GM19372 (cell line): ENCODE results near the gene SMAD5.
A peak's percentile ranks its signal among the peaks of the same experiment; 100 is the strongest.

Experiments used
- ATAC-seq: cut with Tn5 transposase; IDR thresholded peaks from one replicate; pipeline ENCODE4 v1.9.1; 2021; ENCODE audit warnings: mild to moderate bottlenecking, low read depth, moderate library complexity; ENCODE audit not compliant: unreplicated experiment

SMAD5 gene

GRCh38 chr5:136114414-136115125 is 18.1 kb upstream of the SMAD5 start:
- no peak for ATAC-seq

GRCh38 chr5:136115183-136115865 is 17.3 kb upstream of the SMAD5 start:
- ATAC-seq, result no peak

- no peak for ATAC-seq
These were observed 12.1 kb upstream of the SMAD5 start for GRCh38 chr5:136120529-136120928.

GRCh38 chr5:136123236-136123768 is 9.3 kb upstream of the SMAD5 start:
- ATAC-seq, result no peak

- ATAC-seq, result no peak
These were observed 5.1 kb upstream of the SMAD5 start for GRCh38 chr5:136127560-136127959.

- no peak for ATAC-seq
These were observed 4.2 kb upstream of the SMAD5 start for GRCh38 chr5:136128481-136128880.

- ATAC-seq, result no peak
These were observed 3.2 kb upstream of the SMAD5 start for GRCh38 chr5:136129445-136129844.

- ATAC-seq, result no peak
These were observed 2.1 kb upstream of the SMAD5 start for GRCh38 chr5:136130581-136130980.

- ATAC-seq, result no peak
These were observed 558 bp upstream of the SMAD5 start for GRCh38 chr5:136132087-136132486.

- peak; percentile 29 for ATAC-seq
These were observed 727 bp downstream of the SMAD5 start for GRCh38 chr5:136133222-136133921.

- no peak for ATAC-seq
These were observed 1.3 kb downstream of the SMAD5 start for GRCh38 chr5:136133922-136134379.

- no peak for ATAC-seq
These were observed 2.0 kb downstream of the SMAD5 start for GRCh38 chr5:136134653-136135052.

- ATAC-seq, result no peak
These were observed 2.9 kb downstream of the SMAD5 start for GRCh38 chr5:136135536-136135935.

GRCh38 chr5:136137497-136138220 is 5.0 kb downstream of the SMAD5 start:
- no peak for ATAC-seq

- ATAC-seq, result peak; percentile 70
These were observed 8.9 kb downstream of the SMAD5 start for GRCh38 chr5:136141561-136141960.

GRCh38 chr5:136143312-136143711 is 10.7 kb downstream of the SMAD5 start:
- no peak for ATAC-seq

- ATAC-seq, result no peak
These were observed 11.1 kb downstream of the SMAD5 start for GRCh38 chr5:136143763-136144162.

- peak; percentile 41 for ATAC-seq
These were observed 12.4 kb downstream of the SMAD5 start for GRCh38 chr5:136145030-136145429.

- ATAC-seq, result no peak
These were observed 13.6 kb downstream of the SMAD5 start for GRCh38 chr5:136146201-136146600.

- ATAC-seq, result no peak
These were observed 15.0 kb downstream of the SMAD5 start for GRCh38 chr5:136147632-136148031.

- ATAC-seq, result no peak
These were observed 17.2 kb downstream of the SMAD5 start for GRCh38 chr5:136149891-136150290.
